GM21526 (cell line): ENCODE data around the gene HSD17B11.
"Not testable (repeated sequence)": the region's sequence is repeated elsewhere in the genome, so short reads cannot be mapped to it uniquely, and the experiment has no call there.

Experiments
- ATAC-seq: cut with Tn5 transposase; IDR thresholded peaks from one replicate; pipeline ENCODE4 v1.9.1; 2021; ENCODE audit warnings: moderate library complexity; ENCODE audit not compliant: unreplicated experiment, low FRiP score

The HSD17B11 gene

GRCh38 chr4:87365348-87365747 lies 25.6 kb downstream of the HSD17B11 start:
- ATAC-seq: no peak

DNA sequence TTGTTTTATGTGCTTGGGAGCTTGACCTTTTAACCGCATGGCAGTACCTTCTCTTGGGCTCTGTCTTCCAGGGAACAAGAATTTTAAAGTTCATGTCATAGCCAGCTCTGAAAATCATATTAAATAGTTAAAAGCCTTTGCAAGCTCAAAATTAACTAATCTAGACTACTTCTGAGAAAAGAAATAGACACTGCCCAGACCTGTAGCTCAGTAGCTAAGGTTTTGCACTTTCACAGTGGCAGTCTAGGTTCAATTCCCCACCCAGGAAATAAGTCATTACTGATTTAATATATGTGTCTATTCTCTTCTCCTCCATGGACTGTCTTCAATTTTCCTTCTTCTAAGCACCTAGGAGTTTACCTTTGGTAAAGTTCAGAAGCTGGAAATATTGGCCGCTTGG lies 27.4 kb downstream of the HSD17B11 start:
- ATAC-seq: no peak

DNA sequence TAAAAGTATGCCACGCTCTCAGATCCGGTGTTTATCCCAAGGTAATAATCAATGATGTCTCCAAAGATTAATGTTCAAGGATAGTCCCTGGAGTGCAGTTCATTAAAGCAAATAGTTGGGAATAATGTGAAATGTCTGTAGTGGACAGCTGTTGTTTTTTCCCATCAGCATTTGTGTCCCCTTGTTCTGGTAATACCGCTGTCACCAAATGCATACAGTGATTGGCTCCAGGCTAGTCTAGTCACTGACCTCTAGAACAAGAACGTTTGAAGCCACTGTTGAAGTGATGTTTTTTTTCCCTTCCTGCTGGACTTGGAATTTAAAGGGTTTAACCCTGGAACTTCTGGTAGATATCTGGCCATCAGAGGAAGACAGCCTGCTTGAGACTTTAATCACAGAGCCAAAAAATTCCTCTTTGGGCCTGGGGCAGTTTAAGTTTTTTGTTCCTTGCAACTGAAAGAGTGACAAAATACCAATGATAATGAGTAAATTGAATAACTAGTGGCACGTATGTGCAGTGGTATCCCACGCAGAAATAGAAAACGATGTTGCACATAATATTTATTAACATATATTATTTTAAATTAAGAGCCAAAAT lies 30.6 kb downstream of the HSD17B11 start:
- no peak for ATAC-seq

DNA sequence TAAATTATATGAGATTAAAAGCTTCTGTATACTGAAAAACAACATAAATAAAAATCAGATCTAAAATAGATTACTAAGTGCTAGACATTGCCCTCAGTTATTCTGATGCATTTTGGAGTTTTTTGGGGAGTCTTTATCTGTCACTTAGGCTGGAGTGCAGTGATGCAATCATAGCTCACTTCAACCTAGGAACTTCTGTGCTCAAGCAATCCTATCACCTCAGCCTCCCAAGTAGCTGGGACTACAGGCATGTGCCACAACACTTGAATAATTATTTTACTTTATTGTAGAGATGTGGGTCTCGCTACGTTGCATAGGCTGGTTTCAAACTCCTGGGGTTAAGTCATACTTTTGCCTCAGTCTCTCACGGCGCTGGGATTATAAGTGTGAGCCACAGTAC lies 31.7 kb downstream of the HSD17B11 start:
- no peak for ATAC-seq

- no peak for ATAC-seq
Observed at GRCh38 chr4:87356832-87357526, 34.0 kb downstream of the HSD17B11 start.

GRCh38 chr4:87354168-87355102 lies 36.6 kb downstream of the HSD17B11 start:
- no peak for ATAC-seq

DNA sequence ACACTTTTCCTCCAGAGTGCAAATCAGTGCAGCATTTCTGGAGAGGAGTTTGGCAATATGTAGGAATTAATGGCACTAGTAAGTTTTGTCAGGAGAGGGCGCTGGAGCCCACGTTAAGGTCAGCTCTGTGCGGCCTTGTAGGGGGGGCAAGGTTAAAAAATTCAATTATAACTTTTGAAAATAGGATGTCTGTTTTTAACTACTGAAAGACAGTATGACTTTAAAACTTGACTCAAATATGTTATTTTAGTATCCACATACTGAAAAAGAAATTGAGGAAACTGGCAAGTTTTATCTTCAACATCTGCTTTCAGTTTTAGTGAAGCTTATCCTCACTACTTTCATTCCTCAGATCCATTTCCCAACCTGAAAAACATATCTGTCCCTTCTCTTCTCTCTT lies 37.4 kb downstream of the HSD17B11 start:
- ATAC-seq: peak; percentile 93

DNA sequence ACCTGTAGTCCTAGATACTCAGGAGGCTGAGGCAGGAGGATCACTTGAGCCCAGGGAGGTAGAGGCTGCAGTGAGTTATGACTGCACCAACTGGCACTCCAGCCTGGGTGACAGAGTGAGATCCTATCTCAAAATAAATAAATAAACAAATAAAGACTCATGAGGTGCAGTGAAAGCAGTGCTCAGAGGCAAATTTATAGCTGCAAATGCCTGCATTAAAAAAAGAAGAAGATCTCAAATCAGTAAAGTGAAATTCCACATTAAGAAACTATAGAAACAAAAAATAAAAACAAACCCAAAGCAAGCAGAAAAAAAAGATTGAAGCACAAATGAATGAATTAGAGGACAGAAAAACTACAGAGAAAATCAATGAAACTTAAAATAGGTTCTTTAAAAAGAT lies 45.8 kb downstream of the HSD17B11 start:
- ATAC-seq: no peak

- no peak for ATAC-seq
Observed at GRCh38 chr4:87342872-87343271, 48.1 kb downstream of the HSD17B11 start.

DNA sequence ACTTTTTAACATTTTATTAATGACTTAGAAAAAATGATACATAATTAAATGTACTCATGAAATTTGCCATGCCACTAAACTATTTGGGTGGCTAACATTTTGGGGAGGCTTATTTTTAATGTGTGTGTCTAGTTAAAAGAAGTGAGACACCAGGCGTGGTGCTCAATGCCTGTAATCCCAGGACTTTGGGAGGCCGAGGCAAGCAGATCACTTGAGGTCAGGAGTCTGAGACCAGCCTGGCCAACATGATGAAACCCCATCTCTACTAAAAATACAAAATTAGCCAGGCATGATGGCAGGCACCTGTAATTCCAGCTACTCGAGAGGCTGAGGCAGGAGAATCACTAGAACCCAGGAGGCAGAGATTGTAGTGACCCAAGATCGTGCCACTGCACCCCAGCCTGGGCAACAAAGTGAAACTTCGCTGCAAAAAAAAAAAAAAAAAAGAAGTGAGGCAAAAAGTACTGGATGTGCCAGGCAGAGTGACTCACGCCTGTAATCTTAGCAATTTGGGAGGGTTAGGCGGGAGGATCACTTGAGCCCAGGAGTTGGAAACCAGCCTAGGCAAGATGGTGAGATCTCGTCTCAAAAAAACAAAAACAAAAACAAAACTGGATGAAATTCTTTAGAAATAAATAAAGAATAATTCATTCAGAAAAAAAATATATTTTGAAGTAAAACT lies 48.9 kb downstream of the HSD17B11 start:
- ATAC-seq: not testable (repeated sequence)

DNA sequence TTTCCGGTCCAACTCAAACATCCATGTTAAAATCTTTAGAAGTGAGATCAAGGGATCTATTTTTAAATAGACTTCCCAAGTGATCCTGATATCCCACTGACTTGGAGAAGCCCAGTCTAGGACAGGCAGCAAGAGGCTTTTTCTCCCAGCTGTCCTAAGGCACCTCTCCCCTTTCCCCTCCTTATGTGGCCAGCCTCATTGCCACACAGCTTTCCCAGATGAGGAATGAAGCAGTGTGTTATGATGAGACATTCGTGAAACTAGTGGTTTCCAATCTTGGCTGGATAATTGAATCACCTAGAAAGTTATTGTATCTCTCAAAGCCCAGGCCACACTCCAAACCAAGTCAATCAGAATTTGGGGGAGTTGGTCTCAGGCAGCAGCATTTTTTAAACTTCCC lies 51.5 kb downstream of the HSD17B11 start:
- ATAC-seq: no peak

- ATAC-seq: no peak
Observed at GRCh38 chr4:87337361-87337760, 53.6 kb downstream of the HSD17B11 start.

DNA sequence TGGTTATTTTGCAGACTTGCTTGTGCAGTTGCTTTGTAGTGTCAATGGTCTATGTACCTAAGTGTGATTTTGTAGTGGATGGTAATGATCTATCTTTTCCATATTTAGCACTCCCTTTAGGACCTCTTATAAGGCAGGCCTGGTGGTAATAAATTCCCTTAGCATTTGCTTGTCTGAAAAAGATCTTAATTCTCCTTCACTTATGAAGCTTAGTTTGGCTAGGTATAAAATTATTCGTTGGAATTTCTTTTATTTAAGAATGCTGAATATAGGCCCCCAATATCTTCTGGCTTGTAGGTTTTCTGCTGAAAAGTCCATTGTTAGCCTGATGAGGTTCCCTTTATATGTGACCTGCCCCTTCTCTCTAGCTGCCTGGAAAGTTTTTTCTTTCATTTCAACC lies 57.7 kb downstream of the HSD17B11 start:
- no peak for ATAC-seq

DNA sequence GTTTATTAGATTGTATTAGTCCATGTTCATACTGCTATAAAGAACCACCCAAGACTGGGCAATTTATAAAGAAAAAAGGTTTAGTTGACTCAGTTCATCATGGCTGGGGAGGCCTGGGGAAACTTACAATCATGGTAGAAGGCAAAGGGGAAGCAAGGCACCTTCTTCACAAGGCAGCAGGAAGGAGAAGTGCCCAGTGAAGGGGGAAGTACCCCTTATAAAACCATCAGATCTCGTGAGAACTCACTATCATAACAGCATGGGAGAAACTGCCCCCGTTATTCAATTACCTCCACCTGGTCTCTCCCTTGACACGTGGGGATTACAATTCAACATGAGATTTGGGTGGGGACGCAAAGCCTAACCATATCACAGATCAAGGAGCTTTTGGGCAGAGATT lies 60.2 kb downstream of the HSD17B11 start:
- ATAC-seq: no peak

GRCh38 chr4:87327136-87327535 lies 63.9 kb downstream of the HSD17B11 start:
- ATAC-seq: no peak

GRCh38 chr4:87326460-87326859 lies 64.5 kb downstream of the HSD17B11 start:
- no peak for ATAC-seq

DNA sequence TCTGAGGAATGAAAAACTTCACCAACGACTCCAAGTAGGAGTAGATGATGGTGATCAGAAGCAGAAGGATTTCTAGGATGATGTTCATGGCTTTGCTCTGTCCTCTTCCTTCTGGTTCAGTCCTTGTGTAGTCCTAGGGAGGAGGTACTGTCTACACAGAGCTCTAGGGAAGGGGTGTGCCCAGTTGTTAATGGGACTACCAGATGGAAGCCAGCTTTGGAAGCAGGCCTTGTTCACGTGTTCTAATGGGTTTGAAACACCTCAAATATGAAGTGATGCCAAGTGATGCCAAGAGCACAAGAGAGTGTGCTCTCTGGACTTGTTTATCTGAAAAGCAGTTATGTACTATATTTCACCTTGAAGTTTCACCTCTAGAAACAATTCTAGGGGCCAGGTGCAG lies 68.2 kb downstream of the HSD17B11 start, which contains the start of gene HSD17B13:
Gene HSD17B13 (minus strand): TSS at position 129 of the 400 bp plus-strand sequence. CDS start 41 bp downstream, at position 88.
- ATAC-seq: no peak

GRCh38 chr4:87321888-87322287 lies 69.1 kb downstream of the HSD17B11 start:
- no peak for ATAC-seq

- ATAC-seq: no peak
Observed at GRCh38 chr4:87317527-87317926, 73.5 kb downstream of the HSD17B11 start.

DNA sequence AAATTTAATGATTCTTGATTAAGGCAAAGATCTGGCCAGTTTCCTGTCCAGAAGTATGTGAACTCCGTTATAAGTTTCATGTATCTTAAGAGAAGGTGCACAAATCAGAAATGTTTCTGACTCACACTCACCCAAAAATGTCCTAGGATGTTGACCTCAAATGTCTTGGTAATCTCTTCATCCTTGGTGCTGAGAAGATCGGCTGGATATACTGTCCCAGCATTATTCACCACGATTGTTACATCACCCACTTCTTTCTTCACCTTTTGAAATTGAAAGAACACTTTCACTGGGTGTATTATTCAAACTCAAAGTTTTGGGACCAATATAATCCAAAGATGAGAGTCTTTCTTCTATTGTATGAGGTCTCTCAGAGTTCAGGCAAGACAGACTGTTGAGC lies 74.0 kb downstream of the HSD17B11 start:
- ATAC-seq: no peak

DNA sequence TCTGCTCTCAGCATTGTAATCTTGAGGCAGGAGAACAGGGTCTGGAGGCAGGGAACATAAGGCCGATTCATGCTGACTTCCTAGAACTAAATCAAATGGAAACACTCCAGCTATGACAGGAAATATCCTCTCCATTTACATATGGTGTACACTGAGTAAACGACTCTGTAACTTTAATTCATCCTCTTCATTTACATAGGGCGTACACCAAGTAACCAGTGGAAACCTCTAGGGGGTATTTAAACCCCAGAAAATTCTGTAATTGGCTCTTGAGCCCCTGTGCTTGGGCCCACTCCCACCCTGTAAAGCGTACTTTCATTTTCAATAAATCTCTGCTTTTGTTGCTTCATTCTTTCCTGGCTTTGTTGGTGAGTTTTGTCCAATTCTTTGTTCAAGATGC lies 76.0 kb downstream of the HSD17B11 start:
- ATAC-seq: not testable (repeated sequence)
